HG02885 (cell line): ENCODE data around the gene CCDC24.

Source experiments
- ATAC-seq: cut with Tn5 transposase; IDR thresholded peaks from one replicate; pipeline ENCODE4 v1.9.1; 2021; ENCODE audit warnings: mild to moderate bottlenecking; ENCODE audit not compliant: unreplicated experiment, poor library complexity

Gene CCDC24

GRCh38 chr1:43979528-43980254 is 11.7 kb upstream of the CCDC24 start:
- no peak for ATAC-seq

GRCh38 chr1:43980255-43981134 is 10.9 kb upstream of the CCDC24 start:
- ATAC-seq, result no peak

GRCh38 chr1:43981135-43981491 is 10.3 kb upstream of the CCDC24 start:
- no peak for ATAC-seq

GRCh38 chr1:43981636-43982035 is 9.8 kb upstream of the CCDC24 start:
- no peak for ATAC-seq

DNA sequence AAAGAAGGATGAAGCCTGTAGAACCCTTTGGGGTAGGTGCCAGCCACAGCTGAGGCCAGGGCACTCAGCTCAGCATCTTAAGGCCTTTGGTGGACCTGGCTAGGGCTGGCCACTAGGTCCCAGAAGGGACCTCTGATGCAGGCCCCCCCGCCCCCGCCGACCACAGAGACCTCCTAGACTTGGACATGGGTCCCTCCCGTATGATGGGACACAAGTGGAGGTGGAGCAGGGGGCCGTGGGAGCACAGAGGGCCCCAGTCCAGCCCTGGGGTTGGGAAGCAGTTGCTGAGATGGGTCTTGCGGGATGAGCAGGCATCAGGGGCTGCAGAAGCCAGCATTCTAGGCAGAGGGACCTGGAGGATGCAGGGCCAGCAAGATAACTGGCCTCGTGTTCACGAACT is 9.2 kb upstream of the CCDC24 start:
- no peak for ATAC-seq

- ATAC-seq, result no peak
These were observed 8.6 kb upstream of the CCDC24 start for GRCh38 chr1:43982808-43983207.

- no peak for ATAC-seq
These were observed 8.0 kb upstream of the CCDC24 start for GRCh38 chr1:43983253-43983899.

DNA sequence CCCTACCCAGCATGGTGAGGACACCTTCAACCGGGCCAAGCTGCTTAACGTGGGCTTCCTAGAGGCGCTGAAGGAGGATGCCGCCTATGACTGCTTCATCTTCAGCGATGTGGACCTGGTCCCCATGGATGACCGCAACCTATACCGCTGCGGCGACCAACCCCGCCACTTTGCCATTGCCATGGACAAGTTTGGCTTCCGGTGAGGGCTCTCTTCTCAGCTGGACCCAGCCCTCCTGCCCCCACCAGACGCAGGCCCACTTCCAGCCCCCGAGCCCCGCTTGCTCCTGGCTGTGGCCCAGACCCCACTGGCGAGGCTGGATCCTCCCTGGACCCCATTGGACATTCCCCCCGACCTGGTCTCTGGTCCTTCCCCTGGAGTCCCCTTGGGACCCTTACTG is 6.5 kb upstream of the CCDC24 start:
- no peak for ATAC-seq

- ATAC-seq, result no peak
These were observed 5.3 kb upstream of the CCDC24 start for GRCh38 chr1:43985984-43986595.

DNA sequence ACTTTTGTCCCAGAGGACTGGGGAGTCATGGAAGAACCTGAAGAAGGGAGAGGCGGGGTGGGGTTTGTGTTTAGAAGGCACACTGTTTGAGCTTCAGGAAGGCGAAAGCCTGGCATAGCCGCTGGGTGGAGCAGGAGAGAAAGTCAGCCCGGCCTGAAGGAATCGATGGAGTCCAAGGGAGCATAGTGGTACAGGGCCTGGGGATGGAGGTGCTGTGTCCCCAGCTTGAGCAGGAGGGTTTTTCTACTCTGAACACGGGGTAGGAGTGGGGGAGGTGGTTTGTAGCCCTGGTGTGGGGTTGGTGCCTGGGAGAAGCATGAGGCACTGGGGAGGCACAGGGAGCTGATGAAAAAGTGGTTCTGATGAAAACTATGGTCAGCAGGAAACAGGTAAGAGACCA is 4.7 kb upstream of the CCDC24 start:
- no peak for ATAC-seq

DNA sequence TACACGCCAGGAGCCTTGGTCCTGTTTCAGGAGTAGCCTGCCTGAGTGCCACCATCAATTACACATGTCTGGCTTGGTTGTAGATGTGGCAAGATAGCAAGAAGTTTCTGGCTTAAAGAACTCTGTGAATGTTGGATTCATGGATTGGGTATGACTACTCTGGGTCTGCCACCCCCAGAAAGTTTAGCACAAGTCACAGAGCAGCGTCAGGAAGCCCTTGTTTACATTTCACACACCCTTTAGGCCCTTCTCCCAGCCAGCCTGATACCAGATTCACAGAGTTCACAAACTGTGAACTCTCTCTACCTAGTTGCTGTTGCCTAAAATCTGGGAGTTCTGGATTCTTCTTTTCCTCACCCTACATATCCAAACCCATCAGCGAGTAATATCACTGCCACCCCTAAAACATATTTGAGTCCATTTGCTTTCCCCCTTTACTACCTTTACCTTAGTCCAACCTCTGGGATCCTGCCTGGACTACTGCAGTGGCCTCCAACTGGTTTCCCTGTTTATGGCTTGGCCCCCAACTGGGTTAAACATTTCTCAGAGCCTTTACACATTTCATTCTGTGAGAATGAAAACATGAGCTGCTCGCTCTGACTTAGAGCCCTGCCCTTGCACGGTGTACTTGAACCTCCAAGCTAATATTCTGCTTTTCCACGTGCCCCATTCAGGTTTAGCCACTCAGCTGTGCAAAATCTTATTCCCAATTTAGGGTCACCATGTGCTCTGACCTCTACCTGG is 4.1 kb upstream of the CCDC24 start:
- ATAC-seq, result no peak

- no peak for ATAC-seq
These were observed 864 bp upstream of the CCDC24 start for GRCh38 chr1:43990271-43991199.

GRCh38 chr1:43991200-43991475 is 261 bp upstream of the CCDC24 start:
- no peak for ATAC-seq

GRCh38 chr1:43992232-43992995 is 1.0 kb downstream of the CCDC24 start:
- ATAC-seq, result no peak

DNA sequence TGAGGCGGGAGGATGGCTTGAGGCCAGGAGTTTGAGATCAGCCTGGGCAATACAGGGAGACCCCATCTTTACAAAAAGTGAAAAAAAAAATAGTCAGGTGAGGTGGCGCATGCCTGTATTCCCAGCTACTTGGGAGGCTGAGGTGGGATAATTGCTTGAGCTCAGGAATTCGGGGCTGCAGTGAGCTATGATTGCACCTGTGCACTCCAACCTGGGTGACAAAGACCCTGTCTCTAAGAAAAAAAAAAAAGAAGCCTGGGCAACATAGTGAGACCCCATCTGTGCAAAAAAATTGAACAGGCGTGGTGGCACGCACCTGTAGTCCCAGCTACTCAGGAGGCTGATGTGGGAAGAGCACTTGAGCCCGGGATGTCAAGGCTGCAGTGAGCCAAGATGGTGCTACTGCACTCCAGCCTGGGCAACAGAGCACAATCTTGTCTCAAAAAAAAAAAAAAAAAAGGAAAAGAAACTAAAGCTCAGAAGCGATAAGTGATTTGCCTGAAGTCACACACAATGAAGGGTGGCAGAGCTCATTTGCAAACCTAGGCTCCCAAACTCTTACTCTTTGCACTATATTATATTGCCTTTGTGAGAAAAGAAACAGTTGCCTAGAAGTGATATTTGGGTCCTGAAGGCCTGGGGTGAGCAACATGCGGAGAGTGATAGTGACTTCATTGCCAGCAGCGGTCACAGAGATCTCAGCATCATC is 2.0 kb downstream of the CCDC24 start:
- ATAC-seq, result no peak

- no peak for ATAC-seq
These were observed 2.7 kb downstream of the CCDC24 start for GRCh38 chr1:43994071-43994470.

GRCh38 chr1:43994794-43995790 is 3.7 kb downstream of the CCDC24 start:
- ATAC-seq, result no peak
